OCI-LY1 (cell line): ENCODE data around the gene KCNJ12.
"Not testable (repeated sequence)": the region's sequence is repeated elsewhere in the genome, so short reads cannot be mapped to it uniquely, and the experiment has no call there.

Experiments
- EZH2 ChIP-seq: fragments of 200-600 bp; sonication (generic), shearing (Covaris generic); IDR thresholded peaks from 2 replicates; pipeline ENCODE4 v1.8.0; 2017; ENCODE audit warnings: borderline replicate concordance, mixed run types, mild to moderate bottlenecking, antibody characterized with exemption, low read length, moderate library complexity, mixed read lengths
- TF ChIP-seq, protein P1 (sequence below): fragments of 200-600 bp; sonication (generic), shearing (Covaris generic); IDR thresholded peaks from 2 replicates; pipeline ENCODE4 v1.5.1; 2017; ENCODE audit warnings: mild to moderate bottlenecking, antibody characterized with exemption, low read length, moderate library complexity, mixed read lengths

DNA sequence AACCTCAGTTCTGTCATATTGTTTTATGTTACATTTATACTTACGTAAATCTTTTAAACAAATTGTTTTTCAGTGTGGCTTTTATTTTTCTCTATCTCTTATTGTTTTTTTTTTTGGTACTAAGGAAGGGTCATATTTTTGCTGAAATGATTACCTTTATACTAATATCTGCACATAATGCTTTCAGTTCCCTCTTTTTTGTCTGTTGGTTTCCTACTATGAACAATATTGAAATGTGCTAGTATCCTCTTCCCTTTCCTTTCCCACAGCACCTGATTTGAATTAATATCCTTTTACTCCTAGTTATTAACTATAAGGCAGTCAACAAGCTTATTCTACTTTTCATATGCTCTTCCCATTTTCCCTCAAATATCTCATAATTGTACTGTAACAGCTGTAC is 48.2 kb upstream of the KCNJ12 start:
- TF ChIP-seq, protein P1, sequence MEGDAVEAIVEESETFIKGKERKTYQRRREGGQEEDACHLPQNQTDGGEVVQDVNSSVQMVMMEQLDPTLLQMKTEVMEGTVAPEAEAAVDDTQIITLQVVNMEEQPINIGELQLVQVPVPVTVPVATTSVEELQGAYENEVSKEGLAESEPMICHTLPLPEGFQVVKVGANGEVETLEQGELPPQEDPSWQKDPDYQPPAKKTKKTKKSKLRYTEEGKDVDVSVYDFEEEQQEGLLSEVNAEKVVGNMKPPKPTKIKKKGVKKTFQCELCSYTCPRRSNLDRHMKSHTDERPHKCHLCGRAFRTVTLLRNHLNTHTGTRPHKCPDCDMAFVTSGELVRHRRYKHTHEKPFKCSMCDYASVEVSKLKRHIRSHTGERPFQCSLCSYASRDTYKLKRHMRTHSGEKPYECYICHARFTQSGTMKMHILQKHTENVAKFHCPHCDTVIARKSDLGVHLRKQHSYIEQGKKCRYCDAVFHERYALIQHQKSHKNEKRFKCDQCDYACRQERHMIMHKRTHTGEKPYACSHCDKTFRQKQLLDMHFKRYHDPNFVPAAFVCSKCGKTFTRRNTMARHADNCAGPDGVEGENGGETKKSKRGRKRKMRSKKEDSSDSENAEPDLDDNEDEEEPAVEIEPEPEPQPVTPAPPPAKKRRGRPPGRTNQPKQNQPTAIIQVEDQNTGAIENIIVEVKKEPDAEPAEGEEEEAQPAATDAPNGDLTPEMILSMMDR: not testable (repeated sequence)
- not testable (repeated sequence) for TF ChIP-seq EZH2
